ENCODE data around the gene GJC1.

Gene GJC1

DNA sequence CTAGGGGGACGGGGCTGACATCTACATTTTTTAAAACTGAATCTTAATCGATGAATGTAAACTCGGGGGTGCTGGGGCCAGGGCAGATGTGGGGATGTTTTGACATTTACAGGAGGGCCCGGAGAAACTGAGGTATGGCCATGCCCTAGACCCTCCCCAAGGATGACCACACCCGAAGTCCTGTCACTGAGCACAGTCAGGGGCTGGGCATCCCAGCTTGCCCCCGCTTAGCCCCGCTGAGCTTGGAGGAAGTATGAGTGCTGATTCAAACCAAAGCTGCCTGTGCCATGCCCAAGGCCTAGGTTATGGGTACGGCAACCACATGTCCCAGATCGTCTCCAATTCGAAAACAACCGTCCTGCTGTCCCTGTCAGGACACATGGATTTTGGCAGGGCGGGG, 49.9 kb downstream of the GJC1 start:
- TF ChIP-seq ZNF565 (CRISPR knock-in tag; conservative IDR thresholded peaks at IDR 0.05; ENCODE audit: low read depth) = no peak
- no peak for TF ChIP-seq ZFP30 (CRISPR knock-in tag; IDR thresholded peaks at IDR 0.05)
- TF ChIP-seq ZNF8 (CRISPR knock-in tag; IDR thresholded peaks at IDR 0.05) = no peak
- no peak for ATAC-seq

DNA sequence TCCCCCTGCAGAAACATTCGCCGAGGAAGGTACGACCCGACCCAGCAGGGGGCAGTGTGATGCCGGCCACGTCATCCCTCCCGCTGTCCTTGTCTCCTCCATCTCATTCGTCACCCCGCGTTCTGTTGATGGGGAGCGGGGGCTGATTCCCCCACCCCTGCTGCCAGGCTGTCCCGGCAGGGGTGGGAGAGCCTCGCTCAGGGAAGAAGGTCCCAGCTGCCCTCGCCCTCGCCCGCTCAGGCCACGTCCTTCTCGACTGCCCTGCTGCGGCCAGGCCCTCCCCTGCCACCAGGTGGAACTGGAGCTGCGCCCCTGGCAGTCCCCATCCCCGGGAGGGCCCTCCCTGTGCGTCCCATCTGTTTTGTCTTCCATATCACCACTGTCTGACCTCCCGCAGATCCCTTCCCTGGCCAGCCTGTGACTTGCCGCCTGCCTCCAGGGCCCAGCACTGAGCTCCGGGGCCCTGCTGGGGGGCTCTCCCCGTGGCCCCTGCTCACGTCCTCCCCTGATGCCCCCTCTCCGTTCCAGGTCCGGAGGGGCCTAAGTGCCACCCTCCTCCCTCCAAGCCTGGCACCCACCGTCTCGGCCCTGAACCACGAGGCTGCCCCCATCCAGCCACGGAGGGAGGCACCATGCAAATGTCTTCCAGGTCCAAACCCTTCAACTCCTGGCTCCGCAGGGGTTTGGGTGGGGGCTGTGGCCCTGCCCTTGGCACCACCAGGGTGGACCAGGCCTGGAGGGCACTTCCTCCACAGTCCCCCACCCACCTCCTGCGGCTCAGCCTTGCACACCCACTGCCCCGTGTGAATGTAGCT, 50.7 kb downstream of the GJC1 start:
- ATAC-seq = peak; percentile 50
- TF ChIP-seq ZNF70 (CRISPR knock-in tag; IDR thresholded peaks at IDR 0.05) (peak; percentile 40; the same call in 1 of the 2 replicates), ZFP3 (CRISPR knock-in tag; IDR thresholded peaks at IDR 0.05) (no peak), TCF4 (CRISPR knock-in tag; IDR thresholded peaks at IDR 0.05; ENCODE audit: borderline replicate concordance) (no peak; the same call in 1 of the 2 replicates)

DNA sequence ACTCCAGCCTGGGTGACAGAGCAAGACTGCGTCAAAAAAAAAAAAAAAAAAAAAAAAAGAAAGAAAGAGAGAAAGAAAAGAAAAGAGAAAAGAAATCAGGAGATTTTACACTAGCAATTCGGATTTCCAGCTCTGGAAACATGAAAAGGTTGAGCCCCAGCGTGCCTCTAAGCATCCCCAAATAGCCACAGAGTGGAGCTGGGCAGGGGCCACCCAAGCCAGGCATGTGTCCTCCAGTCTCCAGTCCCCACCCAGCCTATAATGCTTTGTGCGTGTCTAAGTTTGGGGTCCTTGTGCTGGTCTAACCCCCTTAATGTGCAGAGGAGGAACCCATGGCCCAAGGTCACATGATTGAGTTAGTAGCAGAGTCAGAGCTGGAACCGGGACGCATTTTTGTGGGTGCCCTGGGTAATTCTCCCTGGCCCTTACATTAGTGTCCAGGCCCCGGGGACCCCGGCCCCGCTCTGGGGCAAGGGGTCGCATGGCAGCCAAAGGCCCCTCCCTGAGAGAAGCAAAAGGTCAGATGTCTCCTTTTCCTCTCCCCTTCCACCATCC, 51.4 kb downstream of the GJC1 start:
- no peak for ATAC-seq
- no peak for TF ChIP-seq TCF4 (CRISPR knock-in tag; IDR thresholded peaks at IDR 0.05; ENCODE audit: borderline replicate concordance)
- TF ChIP-seq ZNF565 (CRISPR knock-in tag; conservative IDR thresholded peaks at IDR 0.05; ENCODE audit: low read depth) = no peak

DNA sequence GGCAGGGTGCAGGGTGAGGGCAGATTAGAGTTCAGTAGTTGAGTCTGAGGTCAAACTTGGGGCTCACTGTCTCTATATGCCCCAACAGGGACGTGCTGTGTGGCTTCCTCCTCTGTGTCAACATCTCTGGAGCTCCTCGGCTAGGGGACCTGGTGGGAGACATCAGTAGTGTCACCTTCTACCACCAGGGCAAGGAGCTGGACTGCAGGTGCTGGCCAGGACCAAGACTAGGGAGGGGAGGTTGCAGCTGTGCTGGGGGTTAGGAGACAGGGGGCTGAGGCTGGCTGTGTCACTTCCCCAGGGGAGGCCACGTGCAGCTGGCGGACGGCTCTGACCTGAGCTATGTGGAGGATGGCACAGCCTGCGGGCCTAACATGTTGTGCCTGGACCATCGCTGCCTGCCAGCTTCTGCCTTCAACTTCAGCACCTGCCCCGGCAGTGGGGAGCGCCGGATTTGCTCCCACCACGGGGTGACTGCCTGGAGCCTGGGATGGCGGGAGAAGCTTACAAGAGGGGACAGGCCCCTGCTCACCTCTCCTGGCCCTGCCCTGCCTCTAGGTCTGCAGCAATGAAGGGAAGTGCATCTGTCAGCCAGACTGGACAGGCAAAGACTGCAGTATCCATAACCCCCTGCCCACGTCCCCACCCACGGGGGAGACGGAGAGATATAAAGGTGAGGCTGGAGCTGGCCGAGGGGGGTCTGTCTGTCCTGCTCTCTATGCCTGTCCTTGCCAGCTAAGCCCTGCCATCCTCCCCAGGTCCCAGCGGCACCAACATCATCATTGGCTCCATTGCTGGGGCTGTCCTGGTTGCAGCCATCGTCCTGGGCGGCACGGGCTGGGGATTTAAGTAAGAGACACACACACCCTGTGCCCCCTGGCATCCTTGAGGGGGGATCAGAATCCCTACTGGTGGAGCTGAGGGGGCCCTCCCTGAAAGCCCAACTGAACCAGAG, 52.4 kb downstream of the GJC1 start:
- TF ChIP-seq, protein P1, sequence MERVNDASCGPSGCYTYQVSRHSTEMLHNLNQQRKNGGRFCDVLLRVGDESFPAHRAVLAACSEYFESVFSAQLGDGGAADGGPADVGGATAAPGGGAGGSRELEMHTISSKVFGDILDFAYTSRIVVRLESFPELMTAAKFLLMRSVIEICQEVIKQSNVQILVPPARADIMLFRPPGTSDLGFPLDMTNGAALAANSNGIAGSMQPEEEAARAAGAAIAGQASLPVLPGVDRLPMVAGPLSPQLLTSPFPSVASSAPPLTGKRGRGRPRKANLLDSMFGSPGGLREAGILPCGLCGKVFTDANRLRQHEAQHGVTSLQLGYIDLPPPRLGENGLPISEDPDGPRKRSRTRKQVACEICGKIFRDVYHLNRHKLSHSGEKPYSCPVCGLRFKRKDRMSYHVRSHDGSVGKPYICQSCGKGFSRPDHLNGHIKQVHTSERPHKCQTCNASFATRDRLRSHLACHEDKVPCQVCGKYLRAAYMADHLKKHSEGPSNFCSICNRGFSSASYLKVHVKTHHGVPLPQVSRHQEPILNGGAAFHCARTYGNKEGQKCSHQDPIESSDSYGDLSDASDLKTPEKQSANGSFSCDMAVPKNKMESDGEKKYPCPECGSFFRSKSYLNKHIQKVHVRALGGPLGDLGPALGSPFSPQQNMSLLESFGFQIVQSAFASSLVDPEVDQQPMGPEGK (CRISPR knock-in tag; IDR thresholded peaks at IDR 0.05; ENCODE audit: borderline replicate concordance) = no peak
- TF ChIP-seq, protein P2, sequence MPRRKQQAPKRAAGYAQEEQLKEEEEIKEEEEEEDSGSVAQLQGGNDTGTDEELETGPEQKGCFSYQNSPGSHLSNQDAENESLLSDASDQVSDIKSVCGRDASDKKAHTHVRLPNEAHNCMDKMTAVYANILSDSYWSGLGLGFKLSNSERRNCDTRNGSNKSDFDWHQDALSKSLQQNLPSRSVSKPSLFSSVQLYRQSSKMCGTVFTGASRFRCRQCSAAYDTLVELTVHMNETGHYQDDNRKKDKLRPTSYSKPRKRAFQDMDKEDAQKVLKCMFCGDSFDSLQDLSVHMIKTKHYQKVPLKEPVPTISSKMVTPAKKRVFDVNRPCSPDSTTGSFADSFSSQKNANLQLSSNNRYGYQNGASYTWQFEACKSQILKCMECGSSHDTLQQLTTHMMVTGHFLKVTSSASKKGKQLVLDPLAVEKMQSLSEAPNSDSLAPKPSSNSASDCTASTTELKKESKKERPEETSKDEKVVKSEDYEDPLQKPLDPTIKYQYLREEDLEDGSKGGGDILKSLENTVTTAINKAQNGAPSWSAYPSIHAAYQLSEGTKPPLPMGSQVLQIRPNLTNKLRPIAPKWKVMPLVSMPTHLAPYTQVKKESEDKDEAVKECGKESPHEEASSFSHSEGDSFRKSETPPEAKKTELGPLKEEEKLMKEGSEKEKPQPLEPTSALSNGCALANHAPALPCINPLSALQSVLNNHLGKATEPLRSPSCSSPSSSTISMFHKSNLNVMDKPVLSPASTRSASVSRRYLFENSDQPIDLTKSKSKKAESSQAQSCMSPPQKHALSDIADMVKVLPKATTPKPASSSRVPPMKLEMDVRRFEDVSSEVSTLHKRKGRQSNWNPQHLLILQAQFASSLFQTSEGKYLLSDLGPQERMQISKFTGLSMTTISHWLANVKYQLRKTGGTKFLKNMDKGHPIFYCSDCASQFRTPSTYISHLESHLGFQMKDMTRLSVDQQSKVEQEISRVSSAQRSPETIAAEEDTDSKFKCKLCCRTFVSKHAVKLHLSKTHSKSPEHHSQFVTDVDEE (CRISPR knock-in tag; IDR thresholded peaks at IDR 0.05) = no peak
- TF ChIP-seq, protein P3, sequence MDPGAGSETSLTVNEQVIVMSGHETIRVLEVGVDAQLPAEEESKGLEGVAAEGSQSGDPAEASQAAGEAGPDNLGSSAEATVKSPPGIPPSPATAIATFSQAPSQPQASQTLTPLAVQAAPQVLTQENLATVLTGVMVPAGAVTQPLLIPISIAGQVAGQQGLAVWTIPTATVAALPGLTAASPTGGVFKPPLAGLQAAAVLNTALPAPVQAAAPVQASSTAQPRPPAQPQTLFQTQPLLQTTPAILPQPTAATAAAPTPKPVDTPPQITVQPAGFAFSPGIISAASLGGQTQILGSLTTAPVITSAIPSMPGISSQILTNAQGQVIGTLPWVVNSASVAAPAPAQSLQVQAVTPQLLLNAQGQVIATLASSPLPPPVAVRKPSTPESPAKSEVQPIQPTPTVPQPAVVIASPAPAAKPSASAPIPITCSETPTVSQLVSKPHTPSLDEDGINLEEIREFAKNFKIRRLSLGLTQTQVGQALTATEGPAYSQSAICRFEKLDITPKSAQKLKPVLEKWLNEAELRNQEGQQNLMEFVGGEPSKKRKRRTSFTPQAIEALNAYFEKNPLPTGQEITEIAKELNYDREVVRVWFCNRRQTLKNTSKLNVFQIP (CRISPR knock-in tag; IDR thresholded peaks at IDR 0.05; ENCODE audit: borderline replicate concordance, low read depth) = no peak
- TF ChIP-seq, protein P4, sequence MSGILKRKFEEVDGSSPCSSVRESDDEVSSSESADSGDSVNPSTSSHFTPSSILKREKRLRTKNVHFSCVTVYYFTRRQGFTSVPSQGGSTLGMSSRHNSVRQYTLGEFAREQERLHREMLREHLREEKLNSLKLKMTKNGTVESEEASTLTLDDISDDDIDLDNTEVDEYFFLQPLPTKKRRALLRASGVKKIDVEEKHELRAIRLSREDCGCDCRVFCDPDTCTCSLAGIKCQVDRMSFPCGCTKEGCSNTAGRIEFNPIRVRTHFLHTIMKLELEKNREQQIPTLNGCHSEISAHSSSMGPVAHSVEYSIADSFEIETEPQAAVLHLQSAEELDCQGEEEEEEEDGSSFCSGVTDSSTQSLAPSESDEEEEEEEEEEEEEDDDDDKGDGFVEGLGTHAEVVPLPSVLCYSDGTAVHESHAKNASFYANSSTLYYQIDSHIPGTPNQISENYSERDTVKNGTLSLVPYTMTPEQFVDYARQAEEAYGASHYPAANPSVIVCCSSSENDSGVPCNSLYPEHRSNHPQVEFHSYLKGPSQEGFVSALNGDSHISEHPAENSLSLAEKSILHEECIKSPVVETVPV (CRISPR knock-in tag; IDR thresholded peaks at IDR 0.05) = no peak
- TF ChIP-seq ARNTL (CRISPR knock-in tag; IDR thresholded peaks at IDR 0.05; ENCODE audit: borderline replicate concordance, low read depth) = no peak
- TF ChIP-seq TOX (CRISPR knock-in tag; IDR thresholded peaks at IDR 0.05; ENCODE audit: borderline replicate concordance) = no peak
- no peak for ATAC-seq

DNA sequence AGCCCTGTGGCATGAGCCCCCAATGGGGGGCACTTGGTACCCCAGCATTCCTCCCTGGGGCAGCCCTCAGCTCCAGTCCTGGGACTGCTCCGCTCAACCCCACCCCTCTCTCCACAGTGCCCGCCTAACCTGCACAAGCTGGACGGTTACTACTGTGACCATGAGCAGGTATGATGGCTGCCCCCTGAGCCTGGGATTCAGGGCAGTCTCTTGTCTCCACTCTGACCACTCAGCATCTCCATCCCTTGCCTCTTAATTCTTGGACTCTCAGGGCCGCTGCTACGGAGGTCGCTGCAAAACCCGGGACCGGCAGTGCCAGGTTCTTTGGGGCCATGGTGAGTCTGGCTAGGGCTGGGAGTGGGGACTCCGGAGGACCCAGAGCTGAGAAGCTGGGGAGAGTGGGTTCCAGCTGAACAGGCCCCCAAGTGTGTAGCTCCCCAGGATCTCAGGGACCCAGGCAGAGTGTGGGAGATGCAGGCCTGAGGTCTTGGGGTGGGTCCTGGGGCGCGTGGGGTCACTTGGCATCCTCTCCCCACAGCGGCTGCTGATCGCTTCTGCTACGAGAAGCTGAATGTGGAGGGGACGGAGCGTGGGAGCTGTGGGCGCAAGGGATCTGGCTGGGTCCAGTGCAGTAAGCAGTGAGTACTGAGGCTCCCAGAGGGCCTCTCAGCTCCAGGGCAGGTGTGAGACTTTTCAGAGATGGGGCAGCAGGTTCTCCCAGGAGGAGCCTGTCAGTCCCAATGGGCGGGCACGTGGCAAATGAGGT, 53.3 kb downstream of the GJC1 start:
- ATAC-seq = no peak
- TF ChIP-seq ARNTL (CRISPR knock-in tag; IDR thresholded peaks at IDR 0.05; ENCODE audit: borderline replicate concordance, low read depth) (no peak), PPARA (CRISPR knock-in tag; IDR thresholded peaks at IDR 0.05; ENCODE audit: borderline replicate concordance) (no peak), ZNF70 (CRISPR knock-in tag; IDR thresholded peaks at IDR 0.05) (no peak), ESRRG (CRISPR knock-in tag; IDR thresholded peaks at IDR 0.05) (no peak), OSR1 (CRISPR knock-in tag; IDR thresholded peaks at IDR 0.05) (no peak), SNAI2 (CRISPR knock-in tag; IDR thresholded peaks at IDR 0.05) (no peak), BACH2 (CRISPR knock-in tag; IDR thresholded peaks at IDR 0.05; ENCODE audit: borderline replicate concordance) (no peak)
- TF ChIP-seq, protein P5, sequence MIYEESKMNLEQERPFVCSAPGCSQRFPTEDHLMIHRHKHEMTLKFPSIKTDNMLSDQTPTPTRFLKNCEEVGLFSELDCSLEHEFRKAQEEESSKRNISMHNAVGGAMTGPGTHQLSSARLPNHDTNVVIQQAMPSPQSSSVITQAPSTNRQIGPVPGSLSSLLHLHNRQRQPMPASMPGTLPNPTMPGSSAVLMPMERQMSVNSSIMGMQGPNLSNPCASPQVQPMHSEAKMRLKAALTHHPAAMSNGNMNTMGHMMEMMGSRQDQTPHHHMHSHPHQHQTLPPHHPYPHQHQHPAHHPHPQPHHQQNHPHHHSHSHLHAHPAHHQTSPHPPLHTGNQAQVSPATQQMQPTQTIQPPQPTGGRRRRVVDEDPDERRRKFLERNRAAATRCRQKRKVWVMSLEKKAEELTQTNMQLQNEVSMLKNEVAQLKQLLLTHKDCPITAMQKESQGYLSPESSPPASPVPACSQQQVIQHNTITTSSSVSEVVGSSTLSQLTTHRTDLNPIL (CRISPR knock-in tag; IDR thresholded peaks at IDR 0.05; ENCODE audit: low read depth) = no peak
- TF ChIP-seq, protein P3 (CRISPR knock-in tag; IDR thresholded peaks at IDR 0.05; ENCODE audit: borderline replicate concordance, low read depth) = no peak

Data from SK-N-SH treated with all-trans-retinoic acid at 6 μM for 48 hours (cell line).